Right forelimb (tissue), 1 donor: ENCODE data around the gene FERMT3.

ENCODE experiments used
- DNase-seq: peaks from one replicate; pipeline ENCODE4 v3.0.0-alpha.2; 2018

The FERMT3 gene

GRCh38 chr11:64251016-64251752, 44.7 kb downstream of the FERMT3 start, which contains the start of gene PLCB3:
TSS of gene PLCB3 (plus strand) at chr11:64251530. CDS start at chr11:64251650, 120 bp downstream.
- peak; percentile 82 for DNase-seq

- no peak for DNase-seq
Observed at GRCh38 chr11:64251753-64252002, 45.2 kb downstream of the FERMT3 start.

DNA sequence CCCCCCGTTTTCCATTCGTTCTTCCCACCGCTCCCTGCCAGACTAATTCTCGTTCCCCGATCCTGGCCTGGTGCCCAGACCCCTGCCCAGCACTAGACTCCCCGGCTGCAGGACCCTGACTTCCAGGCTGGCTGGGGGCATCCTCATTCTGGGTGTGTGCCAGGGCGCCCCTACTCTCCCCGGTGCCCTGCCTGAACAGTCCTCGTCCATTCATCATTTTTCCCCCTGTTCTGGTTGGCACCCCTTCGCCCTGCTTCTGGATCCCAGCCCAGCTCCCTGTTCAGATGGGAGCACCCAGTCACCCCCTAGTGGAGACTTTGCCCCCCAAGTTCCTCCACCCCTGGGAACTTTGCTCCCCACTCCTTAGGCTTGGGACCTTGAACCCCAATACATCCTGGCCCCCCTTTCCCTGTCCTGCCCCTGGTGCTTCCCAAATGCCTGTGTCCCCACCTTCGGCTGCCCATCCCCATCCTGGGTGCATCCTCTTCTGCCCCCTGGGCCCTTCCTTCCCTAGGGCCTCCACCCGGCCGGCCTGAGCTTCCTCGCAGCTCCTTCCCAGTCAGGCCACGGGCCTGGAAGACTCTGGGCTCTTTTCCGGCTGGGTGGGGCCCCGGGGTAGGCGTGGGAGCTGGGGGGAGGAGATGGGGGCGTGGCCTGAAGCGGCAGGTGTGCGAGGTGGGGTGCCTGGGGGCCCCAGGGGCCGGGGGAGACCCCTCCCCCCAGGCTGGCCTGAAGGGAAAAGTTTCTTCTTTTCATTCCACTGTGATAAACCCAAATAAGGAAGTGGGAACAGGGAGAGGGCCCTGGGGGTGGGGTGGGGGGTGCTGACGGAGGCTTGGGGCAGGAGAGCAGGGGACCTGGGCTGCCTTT, 45.7 kb downstream of the FERMT3 start:
- no peak for DNase-seq

DNA sequence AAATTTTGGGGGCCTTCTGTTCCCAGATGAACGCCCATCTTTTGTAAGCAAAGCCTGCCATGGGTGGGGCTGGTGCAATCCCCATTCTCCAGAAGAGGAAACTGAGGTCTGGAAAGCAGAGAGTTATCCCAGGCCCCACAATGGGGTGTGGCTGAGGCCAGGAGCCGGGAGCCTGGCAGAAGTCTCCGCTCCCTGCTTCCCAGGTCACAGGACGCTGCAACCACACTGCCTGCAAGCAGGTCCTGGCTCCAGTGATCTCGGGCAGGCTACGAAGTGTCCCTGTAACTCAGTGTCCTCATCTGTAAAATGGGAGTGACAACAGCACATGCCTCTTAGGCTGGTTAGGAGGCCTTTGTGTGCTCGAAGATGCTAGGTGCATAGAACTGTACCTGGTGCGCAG, 46.5 kb downstream of the FERMT3 start:
- no peak for DNase-seq

DNA sequence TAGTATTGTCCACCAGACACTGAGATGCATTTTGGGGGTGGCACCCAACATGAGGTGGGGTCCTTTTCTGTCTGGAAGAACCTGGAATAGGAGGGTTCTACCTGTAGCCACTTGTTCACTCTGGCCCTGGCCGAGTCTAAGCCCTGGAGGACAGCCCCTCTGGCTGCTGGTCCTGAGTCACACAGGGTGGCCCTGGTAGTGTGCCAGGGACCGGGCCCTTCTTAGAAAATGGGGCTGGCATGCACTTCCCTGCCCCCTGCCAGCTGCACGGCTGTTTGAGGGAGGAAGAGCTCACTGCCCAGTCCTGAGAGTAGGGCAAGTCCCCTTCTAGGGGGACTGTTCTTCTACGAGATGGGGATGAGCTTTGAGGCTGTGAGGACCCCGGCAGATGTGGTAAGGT, 47.0 kb downstream of the FERMT3 start:
- DNase-seq = no peak

DNA sequence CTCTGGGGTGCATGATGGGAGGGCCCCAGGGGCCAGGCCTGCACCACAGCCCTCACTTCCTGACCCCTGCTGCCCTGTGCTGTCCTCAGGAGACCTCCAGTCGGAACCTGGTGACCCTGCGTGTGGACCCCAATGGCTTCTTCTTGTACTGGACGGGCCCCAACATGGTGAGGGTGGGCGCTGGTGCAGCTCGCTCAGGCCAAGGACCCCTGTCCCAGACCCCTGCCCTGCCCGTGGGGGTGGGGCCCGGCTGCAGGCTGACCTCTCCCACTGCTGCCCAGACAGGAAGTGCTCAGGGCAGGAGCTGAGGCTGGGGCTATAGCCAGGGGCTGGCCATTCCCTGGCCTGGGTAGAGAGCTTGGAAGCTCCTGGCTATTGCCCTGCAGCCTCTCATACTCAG, 47.8 kb downstream of the FERMT3 start:
- no peak for DNase-seq

DNA sequence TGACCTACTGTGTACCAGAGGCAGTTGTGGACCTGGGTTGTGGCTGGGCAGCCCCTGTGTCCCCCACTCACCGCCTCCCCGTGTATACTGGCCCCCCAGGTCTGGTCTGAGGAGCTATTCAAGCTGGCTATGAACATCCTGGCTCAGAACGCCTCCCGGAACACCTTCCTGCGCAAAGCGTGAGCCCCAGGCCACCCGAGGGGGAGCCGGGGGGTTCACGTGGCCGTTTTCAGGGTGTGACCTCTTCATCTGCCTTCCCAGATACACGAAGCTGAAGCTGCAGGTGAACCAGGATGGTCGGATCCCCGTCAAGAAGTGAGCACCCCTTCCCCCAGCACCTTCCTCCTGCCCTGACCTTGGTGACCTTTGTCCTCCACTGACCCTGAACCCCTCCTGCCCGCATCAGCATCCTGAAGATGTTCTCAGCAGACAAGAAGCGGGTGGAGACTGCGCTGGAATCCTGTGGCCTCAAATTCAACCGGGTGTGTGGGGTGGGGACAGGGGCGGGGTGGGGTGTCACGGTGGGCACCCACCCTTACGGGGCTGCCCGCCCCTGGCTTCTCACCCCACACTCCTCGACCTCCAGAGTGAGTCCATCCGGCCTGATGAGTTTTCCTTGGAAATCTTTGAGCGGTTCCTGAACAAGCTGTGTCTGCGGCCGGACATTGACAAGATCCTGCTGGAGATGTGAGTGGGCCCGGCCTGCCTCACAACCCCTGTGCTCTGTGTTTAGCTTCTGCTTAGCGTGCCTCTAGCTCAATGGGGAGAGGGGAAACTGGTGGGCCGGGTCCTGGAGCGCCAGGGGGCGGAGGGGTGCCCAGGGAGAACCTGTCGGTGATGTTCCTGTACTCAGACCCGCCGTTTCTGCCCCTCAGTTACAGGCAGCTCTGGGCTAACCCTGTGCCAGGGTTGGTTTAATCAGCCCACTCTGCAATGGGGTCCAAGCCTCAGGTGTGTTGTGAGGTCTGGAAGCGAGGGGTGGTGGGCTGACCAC, 48.9 kb downstream of the FERMT3 start:
- no peak for DNase-seq

GRCh38 chr11:64256300-64256699, 49.8 kb downstream of the FERMT3 start:
- no peak for DNase-seq

- no peak for DNase-seq
Observed at GRCh38 chr11:64258356-64258755, 51.8 kb downstream of the FERMT3 start.

DNA sequence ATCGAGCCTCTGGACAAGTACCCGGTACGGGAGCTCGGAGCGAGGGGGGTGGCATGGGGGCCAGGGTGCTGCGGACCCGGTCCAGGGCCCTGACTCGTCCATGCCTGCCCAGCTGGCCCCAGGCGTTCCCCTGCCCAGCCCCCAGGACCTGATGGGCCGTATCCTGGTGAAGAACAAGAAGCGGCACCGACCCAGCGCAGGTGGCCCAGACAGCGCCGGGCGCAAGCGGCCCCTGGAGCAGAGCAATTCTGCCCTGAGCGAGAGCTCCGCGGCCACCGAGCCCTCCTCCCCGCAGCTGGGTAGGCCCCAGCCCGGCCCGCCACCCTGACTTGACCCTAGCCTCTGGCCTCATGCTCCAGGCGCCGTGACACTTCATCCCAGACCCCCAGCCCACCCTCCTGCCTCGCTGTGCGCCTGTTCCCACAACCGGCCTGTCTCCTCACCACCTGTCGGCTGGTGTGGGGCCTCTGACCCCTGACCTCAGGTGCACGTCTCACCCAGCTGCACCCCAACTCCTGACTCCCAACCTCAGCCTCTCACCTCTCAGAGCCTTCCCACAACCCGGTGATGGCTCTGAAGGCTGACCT, 52.5 kb downstream of the FERMT3 start:
- DNase-seq = no peak

DNA sequence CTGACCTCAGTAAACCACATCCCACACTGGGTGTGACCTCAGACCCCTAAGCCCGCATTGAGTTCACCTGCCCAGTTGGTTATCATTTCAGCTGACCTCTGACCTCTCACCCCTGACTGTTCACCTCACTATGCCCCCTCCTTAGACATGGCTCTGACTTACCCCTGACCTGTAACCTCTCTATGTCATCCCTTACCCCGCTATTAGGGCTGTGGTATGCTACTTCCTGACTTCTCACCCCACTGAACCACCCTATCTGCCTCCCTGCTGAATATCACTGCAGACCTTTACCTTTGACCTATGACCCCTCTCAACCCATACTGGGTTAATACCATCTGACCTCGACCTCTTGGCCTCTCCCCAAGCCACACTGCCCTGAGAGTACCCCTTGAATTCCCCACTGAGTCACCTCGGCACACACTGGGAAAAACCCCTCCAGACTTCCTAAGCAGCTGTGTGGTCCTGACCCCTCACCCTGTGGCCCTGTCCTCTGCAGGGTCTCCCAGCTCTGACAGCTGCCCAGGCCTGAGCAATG, 53.1 kb downstream of the FERMT3 start:
- no peak for DNase-seq

- DNase-seq = no peak
Observed at GRCh38 chr11:64260147-64260708, 53.7 kb downstream of the FERMT3 start.

GRCh38 chr11:64261556-64262080, 55.1 kb downstream of the FERMT3 start:
- DNase-seq = no peak

- no peak for DNase-seq
Observed at GRCh38 chr11:64262271-64263002, 55.9 kb downstream of the FERMT3 start.

- DNase-seq = no peak
Observed at GRCh38 chr11:64263021-64263946, 56.8 kb downstream of the FERMT3 start.

DNA sequence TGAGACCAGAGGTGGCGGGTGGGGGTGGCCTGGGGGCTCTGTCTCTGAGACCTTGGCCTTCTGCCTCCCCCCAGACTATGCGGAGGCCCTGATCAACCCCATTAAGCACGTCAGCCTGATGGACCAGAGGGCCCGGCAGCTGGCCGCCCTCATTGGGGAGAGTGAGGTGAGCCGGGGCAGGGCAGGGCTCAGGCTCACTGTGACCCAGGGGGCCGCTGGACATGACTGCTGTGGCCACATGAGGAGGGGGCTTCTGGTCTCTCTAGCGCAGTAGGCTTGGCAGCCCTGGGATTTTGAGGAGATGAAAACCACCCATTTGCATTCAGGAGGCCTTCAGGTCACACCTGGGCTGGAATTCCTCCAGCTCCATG, 57.4 kb downstream of the FERMT3 start:
- no peak for DNase-seq

GRCh38 chr11:64264371-64264852, 57.9 kb downstream of the FERMT3 start:
- DNase-seq = no peak

- DNase-seq = no peak
Observed at GRCh38 chr11:64265176-64266160, 58.9 kb downstream of the FERMT3 start.

DNA sequence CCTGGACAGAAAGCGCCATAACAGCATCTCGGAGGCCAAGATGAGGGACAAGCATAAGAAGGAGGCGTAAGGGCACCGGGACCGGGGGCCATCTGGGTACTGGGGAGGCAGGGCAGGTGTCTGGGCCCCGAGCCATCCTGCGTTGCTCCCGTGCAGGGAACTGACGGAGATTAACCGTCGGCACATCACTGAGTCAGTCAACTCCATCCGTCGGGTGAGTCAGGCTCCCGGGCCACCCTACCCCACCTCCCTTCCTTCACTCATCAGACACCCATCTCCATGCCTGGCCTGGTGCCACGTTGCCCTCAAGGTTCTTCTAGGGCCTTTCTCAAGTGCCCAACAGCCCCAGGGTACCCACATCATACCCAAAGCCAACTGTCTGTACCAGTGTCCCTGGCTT, 59.8 kb downstream of the FERMT3 start:
- DNase-seq = no peak
